ENCODE data around the gene GABPA.
"Not testable (repeated sequence)": the region's sequence is repeated elsewhere in the genome, so short reads cannot be mapped to it uniquely, and the experiment has no call there.

The GABPA gene

GRCh38 chr21:25734904-25735645 is at the start of gene GABPA, which contains the start of gene ATP5PF:
GABPA (plus strand) TSS chr21:25734972; CDS start chr21:25741599, 6,627 bp downstream.
ATP5PF (minus strand) TSS chr21:25734904; CDS start chr21:25729794, 5,110 bp downstream.
- DNase-seq (ENCODE audit: low read depth in 4 of 4, low spot score in 1 of 4): peak; percentile 92 to 97 (median 96)

GRCh38 chr21:25687787-25688186 is 47.0 kb upstream of the GABPA start:
- no peak for DNase-seq (ENCODE audit: low read depth in 4 of 4, low spot score in 1 of 4)

- no peak for DNase-seq (ENCODE audit: low read depth in 4 of 4, low spot score in 1 of 4)
Observed at GRCh38 chr21:25688275-25689155, 46.3 kb upstream of the GABPA start.

- DNase-seq (ENCODE audit: low read depth in 4 of 4, low spot score in 1 of 4): no peak
Observed at GRCh38 chr21:25689226-25689625, 45.5 kb upstream of the GABPA start.

- no peak for DNase-seq (ENCODE audit: low read depth in 4 of 4, low spot score in 1 of 4)
Observed at GRCh38 chr21:25691976-25692375, 42.8 kb upstream of the GABPA start.

GRCh38 chr21:25695461-25695860 is 39.3 kb upstream of the GABPA start:
- not testable (repeated sequence) for DNase-seq (ENCODE audit: low read depth in 4 of 4, low spot score in 1 of 4)

- no peak for DNase-seq (ENCODE audit: low read depth in 4 of 4, low spot score in 1 of 4)
Observed at GRCh38 chr21:25700741-25701140, 34.0 kb upstream of the GABPA start.

- no peak for DNase-seq (ENCODE audit: low read depth in 4 of 4, low spot score in 1 of 4)
Observed at GRCh38 chr21:25701529-25701928, 33.2 kb upstream of the GABPA start.

GRCh38 chr21:25708467-25709065 is 26.2 kb upstream of the GABPA start:
- peak; percentile 12 to 21 (median 13) for DNase-seq (ENCODE audit: low read depth in 4 of 4, low spot score in 1 of 4)

- no peak for DNase-seq (ENCODE audit: low read depth in 4 of 4, low spot score in 1 of 4)
Observed at GRCh38 chr21:25709684-25710265, 25.0 kb upstream of the GABPA start.

GRCh38 chr21:25710550-25710949 is 24.2 kb upstream of the GABPA start:
- no peak for DNase-seq (ENCODE audit: low read depth in 4 of 4, low spot score in 1 of 4)

GRCh38 chr21:25714066-25714465 is 20.7 kb upstream of the GABPA start:
- DNase-seq (ENCODE audit: low read depth in 4 of 4, low spot score in 1 of 4): not testable (repeated sequence)

- no peak for DNase-seq (ENCODE audit: low read depth in 4 of 4, low spot score in 1 of 4)
Observed at GRCh38 chr21:25717491-25718147, 17.2 kb upstream of the GABPA start.

- DNase-seq (ENCODE audit: low read depth in 4 of 4, low spot score in 1 of 4): no peak
Observed at GRCh38 chr21:25721987-25722386, 12.8 kb upstream of the GABPA start.

GRCh38 chr21:25722631-25723030 is 12.1 kb upstream of the GABPA start:
- DNase-seq (ENCODE audit: low read depth in 4 of 4, low spot score in 1 of 4): no peak

- no peak for DNase-seq (ENCODE audit: low read depth in 4 of 4, low spot score in 1 of 4)
Observed at GRCh38 chr21:25732091-25732760, 2.5 kb upstream of the GABPA start.

- peak; percentile 2 to 25 (median 10) for DNase-seq (ENCODE audit: low read depth in 4 of 4, low spot score in 1 of 4)
Observed at GRCh38 chr21:25733859-25734653, 716 bp upstream of the GABPA start.

GRCh38 chr21:25734654-25734903 is 193 bp upstream of the GABPA start:
- no peak for DNase-seq (ENCODE audit: low read depth in 4 of 4, low spot score in 1 of 4)
